Activated B cell treated with CpG ODN at 0.5 μM for 24 hours (primary cell): ENCODE data around the gene PTRH1. TPM values are rescaled to one million over a fixed set of nuclear protein-coding genes. Genes with fewer than 3 reads are reported as not detected.

Experiments
- ATAC-seq: fragments of 200-7000 bp; cut with Tn5 transposase; one replicate; pipeline ENCODE4 v1.10.0; 2021; ENCODE audit warnings: low read depth, mild to moderate bottlenecking, moderate library complexity
- CTCF ChIA-PET: fragments of 350-600 bp; sonication (Branson Sonifier 250); formaldehyde crosslinking; loops from one replicate; lab custom pipeline; 2021; ENCODE audit warnings: antibody characterized with exemption; lab: Charles Lee
- POLR2A ChIA-PET: fragments of 350-600 bp; sonication (Branson Sonifier 250); formaldehyde crosslinking; loops from one replicate; lab custom pipeline; 2021; ENCODE audit warnings: antibody characterized with exemption; lab: Charles Lee
- DNase-seq: peaks from one replicate; pipeline ENCODE4 v3.0.0; 2022
- H3K27ac Mint-ChIP-seq: one replicate; pipeline ENCODE4 v1.8.0; 2020; ENCODE audit warnings: mixed read lengths
- H3K27me3 Mint-ChIP-seq: one replicate; pipeline ENCODE4 v1.8.0; 2021; ENCODE audit warnings: mixed read lengths
- H3K36me3 Mint-ChIP-seq: one replicate; pipeline ENCODE4 v1.8.0; 2021; ENCODE audit warnings: low read depth, mixed read lengths
- H3K4me1 Mint-ChIP-seq: one replicate; pipeline ENCODE4 v1.8.0; 2021; ENCODE audit warnings: mixed read lengths
- H3K4me3 Mint-ChIP-seq: one replicate; pipeline ENCODE4 v1.8.0; 2020; ENCODE audit warnings: mild to moderate bottlenecking, mixed read lengths
- H3K9me3 Mint-ChIP-seq: one replicate; pipeline ENCODE4 v1.8.0; 2020; ENCODE audit warnings: mixed read lengths
- intact Hi-C: fragments of 100-400 bp; cut with micrococcal nuclease; formaldehyde crosslinking; loops from one replicate; pipeline ENCODE4 v1.15.1; 2024
- total RNA-seq: library from RNA; stranded (reverse); gene quantifications from 2 replicates; pipeline ENCODE4 v1.2.3, GENCODE V29; 2022
- TF ChIP-seq, protein P1 (sequence below): fragments of 200-600 bp; IDR thresholded peaks from one replicate; pipeline ENCODE4 v1.8.0; 2022; ENCODE audit warnings: antibody characterized with exemption, mild to moderate bottlenecking

PTRH1 gene
- total RNA-seq, 1 donor from 2014 or later = 12.7 TPM

DNA sequence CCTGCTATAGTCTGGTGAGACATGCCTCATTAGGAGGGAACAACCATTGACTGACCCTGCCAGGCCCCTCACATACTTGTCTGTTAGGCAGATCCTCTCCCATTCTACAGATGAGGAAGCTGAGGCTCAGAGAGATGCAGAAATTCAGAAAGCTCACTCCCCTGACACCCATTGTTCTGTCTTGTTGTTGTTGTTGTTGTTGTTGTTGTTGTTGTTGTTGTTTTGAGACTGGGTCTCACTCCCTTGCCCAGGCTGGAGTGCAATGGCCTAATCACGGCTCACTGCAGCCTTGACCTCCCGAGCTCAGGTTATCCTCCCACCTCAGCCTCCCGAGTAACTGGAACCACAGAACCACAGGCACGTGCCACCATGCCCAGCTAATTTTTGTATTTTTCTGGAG lies 21.8 kb downstream of the PTRH1 start:
- H3K27ac Mint-ChIP-seq = no peak overlapping the region
- no peaks in the 10 kb centered on the region for H3K9me3 Mint-ChIP-seq
- no peaks in the 10 kb centered on the region for H3K27me3 Mint-ChIP-seq
- TF ChIP-seq, protein P1, sequence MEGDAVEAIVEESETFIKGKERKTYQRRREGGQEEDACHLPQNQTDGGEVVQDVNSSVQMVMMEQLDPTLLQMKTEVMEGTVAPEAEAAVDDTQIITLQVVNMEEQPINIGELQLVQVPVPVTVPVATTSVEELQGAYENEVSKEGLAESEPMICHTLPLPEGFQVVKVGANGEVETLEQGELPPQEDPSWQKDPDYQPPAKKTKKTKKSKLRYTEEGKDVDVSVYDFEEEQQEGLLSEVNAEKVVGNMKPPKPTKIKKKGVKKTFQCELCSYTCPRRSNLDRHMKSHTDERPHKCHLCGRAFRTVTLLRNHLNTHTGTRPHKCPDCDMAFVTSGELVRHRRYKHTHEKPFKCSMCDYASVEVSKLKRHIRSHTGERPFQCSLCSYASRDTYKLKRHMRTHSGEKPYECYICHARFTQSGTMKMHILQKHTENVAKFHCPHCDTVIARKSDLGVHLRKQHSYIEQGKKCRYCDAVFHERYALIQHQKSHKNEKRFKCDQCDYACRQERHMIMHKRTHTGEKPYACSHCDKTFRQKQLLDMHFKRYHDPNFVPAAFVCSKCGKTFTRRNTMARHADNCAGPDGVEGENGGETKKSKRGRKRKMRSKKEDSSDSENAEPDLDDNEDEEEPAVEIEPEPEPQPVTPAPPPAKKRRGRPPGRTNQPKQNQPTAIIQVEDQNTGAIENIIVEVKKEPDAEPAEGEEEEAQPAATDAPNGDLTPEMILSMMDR = no peak
- ATAC-seq = no peak
- DNase-seq = no peak
- no peaks in the 10 kb centered on the region for H3K36me3 Mint-ChIP-seq
- POLR2A ChIA-PET = interaction anchor here (0.6 kb wide), 1 partner anchor 9 kb away, joined by 3 read pairs; no protein-coding TSS in a partner anchor
- intact Hi-C loops = no loop called here
- H3K4me3 Mint-ChIP-seq = no peak overlapping the region
- H3K4me1 Mint-ChIP-seq = no peaks in the 10 kb centered on the region
- CTCF ChIA-PET = no interaction called here

DNA sequence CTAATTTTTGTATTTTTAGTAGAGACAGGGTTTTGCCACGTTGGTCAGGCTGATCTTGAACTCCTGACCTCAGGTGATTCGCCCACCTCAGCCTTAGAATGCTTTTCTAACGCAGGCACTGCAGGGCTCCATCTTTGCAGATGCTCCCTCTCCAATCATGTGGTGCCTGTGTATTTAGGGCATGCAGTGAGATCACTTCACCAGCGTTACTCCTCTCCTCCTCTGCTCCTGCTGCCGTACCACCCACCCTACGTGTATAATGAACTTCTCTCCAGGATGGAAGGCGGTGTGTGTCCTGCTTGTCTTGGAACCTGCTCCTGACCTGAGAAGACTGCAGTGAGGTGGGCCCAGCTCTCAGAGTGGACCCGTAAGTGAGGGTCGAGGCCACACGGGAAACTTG lies 22.3 kb downstream of the PTRH1 start:
- ChIA-PET POLR2A (no interaction called here), CTCF (no interaction called here)
- intact Hi-C loops = no loop called here
- Mint-ChIP-seq H3K4me1 (no peaks in the 10 kb centered on the region), H3K36me3 (no peaks in the 10 kb centered on the region), H3K9me3 (no peaks in the 10 kb centered on the region), H3K27me3 (no peaks in the 10 kb centered on the region), H3K4me3 (no peak overlapping the region), H3K27ac (no peak overlapping the region)
- DNase-seq (no peak), ATAC-seq (no peak)
- TF ChIP-seq, protein P1 = no peak

DNA sequence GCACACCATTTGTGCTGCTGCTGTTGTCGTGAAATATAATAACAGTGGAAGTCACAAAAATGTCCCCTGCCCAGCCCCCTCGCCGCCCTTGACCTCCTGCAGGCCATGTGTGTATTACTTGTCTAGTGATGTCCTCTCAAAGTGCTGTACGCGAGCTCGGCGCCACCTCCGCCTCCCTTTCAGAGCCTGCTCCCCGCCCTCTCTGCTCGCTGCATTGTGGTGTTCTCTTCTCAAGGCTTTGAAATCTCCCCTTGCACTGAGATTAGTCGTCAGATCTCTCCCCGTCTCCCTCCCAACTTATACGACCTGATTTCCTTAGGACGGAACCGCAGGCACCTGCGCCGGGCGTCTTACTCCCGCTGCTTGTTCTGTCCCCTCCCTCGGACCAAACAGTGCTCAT lies 23.4 kb downstream of the PTRH1 start:
- no peak overlapping the region for H3K27ac Mint-ChIP-seq
- H3K9me3 Mint-ChIP-seq = no peaks in the 10 kb centered on the region
- CTCF ChIA-PET = no interaction called here
- H3K4me3 Mint-ChIP-seq = no peak overlapping the region
- intact Hi-C loops = no loop called here
- no peaks in the 10 kb centered on the region for H3K27me3 Mint-ChIP-seq
- no peaks in the 10 kb centered on the region for H3K36me3 Mint-ChIP-seq
- ATAC-seq (no peak), DNase-seq (no peak)
- POLR2A ChIA-PET = no interaction called here
- TF ChIP-seq, protein P1 = no peak
- no peaks in the 10 kb centered on the region for H3K4me1 Mint-ChIP-seq

DNA sequence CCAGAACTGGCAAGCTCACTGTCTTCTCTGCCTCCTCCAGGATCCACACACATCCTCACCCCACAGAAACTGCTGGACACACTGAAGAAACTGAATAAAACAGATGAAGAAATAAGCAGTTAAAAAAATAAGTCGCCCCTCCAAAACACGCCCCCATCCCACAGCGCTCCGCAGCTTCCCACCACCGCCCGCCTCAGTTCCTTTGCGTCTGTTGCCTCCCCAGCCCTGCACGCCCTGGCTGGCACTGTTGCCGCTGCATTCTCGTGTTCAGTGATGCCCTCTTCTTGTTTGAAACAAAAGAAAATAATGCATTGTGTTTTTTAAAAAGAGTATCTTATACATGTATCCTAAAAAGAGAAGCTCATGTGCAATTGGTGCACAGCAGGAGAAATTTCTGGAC lies 24.7 kb downstream of the PTRH1 start:
- CTCF ChIA-PET = interaction anchor here (0.7 kb wide), 1 partner anchor 178 kb away, joined by 3 read pairs; no protein-coding TSS in a partner anchor
- Mint-ChIP-seq H3K4me1 (no peaks in the 10 kb centered on the region), H3K27ac (no peak overlapping the region), H3K27me3 (no peaks in the 10 kb centered on the region), H3K36me3 (no peaks in the 10 kb centered on the region), H3K9me3 (no peaks in the 10 kb centered on the region), H3K4me3 (no peak overlapping the region)
- POLR2A ChIA-PET = no interaction called here
- ATAC-seq = no peak
- TF ChIP-seq, protein P1 = no peak
- intact Hi-C loops = no loop called here
- DNase-seq = no peak

DNA sequence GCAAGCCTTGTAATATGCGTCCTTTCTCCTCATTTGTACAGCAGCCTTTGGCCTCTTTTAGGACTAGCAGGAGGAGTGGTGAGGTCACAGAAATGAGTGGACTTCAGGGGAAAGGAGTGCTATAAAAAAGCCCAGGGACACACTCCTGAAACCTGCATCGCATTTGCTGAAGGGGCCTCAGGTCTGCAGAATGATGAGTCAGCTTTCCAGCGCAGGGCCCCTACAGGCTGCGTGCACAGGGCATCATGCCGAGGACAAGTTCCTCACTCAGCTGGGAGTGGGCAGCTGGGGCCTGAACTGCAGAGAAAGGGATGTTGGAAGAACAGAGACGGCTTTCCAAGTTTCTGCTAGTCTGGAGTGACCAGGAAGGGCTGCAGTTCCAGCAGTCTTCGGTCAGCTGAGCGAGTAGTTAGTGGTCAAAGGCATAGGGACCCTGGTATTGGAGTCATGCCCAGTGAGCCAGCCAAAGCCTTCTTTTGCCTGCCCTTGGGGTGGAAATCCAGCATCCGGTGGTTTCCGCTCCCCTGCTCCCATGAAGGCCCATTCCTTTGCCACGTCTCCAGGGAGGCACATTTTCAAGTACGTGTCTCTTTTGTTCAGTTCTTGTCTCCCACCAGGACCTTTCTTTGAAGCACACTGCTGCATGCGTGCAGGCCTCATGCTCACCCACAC lies 26.0 kb downstream of the PTRH1 start:
- POLR2A ChIA-PET = interaction anchor here (1.4 kb wide), 1 partner anchor 8 kb away, joined by 3 read pairs; no protein-coding TSS in a partner anchor
- H3K27me3 Mint-ChIP-seq = no peaks in the 10 kb centered on the region
- DNase-seq = no peak
- TF ChIP-seq, protein P1 = no peak
- intact Hi-C loops = no loop called here
- H3K27ac Mint-ChIP-seq = no peak overlapping the region
- H3K4me3 Mint-ChIP-seq = no peak overlapping the region
- H3K36me3 Mint-ChIP-seq = no peaks in the 10 kb centered on the region
- H3K9me3 Mint-ChIP-seq = no peaks in the 10 kb centered on the region
- no peaks in the 10 kb centered on the region for H3K4me1 Mint-ChIP-seq
- ATAC-seq = no peak
- CTCF ChIA-PET = no interaction called here
